HG02763 (cell line): ENCODE results near the gene PSKH1.
"Not testable (repeated sequence)": the region's sequence is repeated elsewhere in the genome, so short reads cannot be mapped to it uniquely, and the experiment has no call there.

Experiments
- ATAC-seq: cut with Tn5 transposase; IDR thresholded peaks from one replicate; pipeline ENCODE4 v1.9.1; 2021; ENCODE audit warnings: mild to moderate bottlenecking, moderate library complexity; ENCODE audit not compliant: unreplicated experiment

The PSKH1 gene

DNA sequence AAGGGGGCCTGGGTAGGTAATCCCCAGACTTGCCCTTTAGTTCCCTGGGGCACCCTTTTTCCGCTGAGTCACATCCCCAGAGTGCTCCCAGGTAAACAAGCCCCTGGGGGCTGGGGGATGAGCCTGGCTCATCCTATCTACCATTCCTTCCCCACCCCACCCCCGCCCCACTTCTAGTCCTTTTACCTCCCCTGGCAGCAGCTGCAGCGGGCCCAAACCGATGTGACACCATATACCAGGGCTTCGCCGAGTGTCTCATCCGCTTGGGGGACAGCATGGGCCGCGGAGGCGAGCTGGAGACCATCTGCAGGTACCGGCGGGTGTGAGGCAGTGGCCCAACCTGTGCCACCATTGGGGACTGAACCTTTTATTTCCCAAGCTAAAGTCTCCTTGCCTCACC, 7.5 kb upstream of the PSKH1 start:
- no peak for ATAC-seq

DNA sequence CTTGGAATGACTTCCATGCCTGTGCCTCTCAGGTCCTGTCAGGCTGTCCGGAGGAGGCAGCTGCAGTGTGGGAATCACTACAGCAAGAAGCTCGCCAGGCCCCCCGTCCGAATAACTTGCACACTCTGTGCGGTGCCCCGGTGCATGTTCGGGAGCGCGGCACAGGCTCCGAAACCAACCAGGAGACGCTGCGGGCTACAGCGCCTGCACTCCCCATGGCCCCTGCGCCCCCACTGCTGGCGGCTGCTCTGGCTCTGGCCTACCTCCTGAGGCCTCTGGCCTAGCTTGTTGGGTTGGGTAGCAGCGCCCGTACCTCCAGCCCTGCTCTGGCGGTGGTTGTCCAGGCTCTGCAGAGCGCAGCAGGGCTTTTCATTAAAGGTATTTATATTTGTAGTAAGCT, 7.1 kb upstream of the PSKH1 start:
- no peak for ATAC-seq

DNA sequence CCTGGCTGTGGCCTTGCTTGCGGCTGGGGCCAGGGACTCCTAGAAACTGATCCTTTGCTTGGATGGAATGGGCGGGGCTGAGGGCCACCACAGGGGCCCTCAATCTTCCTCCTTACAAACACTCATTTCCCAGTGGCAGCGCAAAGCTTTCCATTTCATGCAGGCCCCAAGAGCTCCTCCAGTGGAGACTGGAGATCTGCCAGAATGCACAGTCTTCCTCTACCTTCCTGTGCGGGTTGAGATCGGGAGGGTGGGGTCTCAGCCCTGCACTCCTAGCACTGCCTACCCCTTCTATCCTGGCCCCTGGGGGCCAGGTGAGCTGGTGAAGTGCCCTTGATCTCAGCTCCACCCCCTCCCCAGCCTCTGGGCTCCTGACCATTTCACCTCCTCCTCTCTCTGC, 6.7 kb upstream of the PSKH1 start:
- no peak for ATAC-seq

GRCh38 chr16:67888331-67888730, 4.7 kb upstream of the PSKH1 start:
- ATAC-seq: no peak

- no peak for ATAC-seq
These were observed 679 bp upstream of the PSKH1 start for GRCh38 chr16:67892375-67892774.

GRCh38 chr16:67893743-67894399, 817 bp downstream of the PSKH1 start:
- no peak for ATAC-seq

DNA sequence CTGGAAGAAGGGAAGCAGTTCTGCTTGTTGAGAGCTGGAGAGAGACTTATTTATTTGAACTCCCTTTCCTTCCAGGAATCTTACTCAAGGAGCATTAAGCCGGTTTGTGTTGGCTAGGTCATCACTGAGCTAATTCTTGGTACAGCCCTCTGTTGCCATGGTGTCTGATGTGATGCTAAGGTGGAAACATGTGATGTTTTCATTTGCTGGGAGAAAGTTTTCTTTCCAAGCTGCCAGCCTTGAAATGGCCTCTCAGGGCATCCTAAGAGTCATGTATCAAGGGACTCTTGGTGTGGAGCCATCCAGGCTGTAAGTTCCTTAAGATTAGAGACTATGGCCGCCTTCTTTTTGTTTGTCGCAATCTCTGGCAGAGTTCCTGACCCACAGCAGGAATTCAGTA, 4.2 kb downstream of the PSKH1 start:
- ATAC-seq: no peak

GRCh38 chr16:67901734-67902133, 8.7 kb downstream of the PSKH1 start:
- ATAC-seq: no peak

DNA sequence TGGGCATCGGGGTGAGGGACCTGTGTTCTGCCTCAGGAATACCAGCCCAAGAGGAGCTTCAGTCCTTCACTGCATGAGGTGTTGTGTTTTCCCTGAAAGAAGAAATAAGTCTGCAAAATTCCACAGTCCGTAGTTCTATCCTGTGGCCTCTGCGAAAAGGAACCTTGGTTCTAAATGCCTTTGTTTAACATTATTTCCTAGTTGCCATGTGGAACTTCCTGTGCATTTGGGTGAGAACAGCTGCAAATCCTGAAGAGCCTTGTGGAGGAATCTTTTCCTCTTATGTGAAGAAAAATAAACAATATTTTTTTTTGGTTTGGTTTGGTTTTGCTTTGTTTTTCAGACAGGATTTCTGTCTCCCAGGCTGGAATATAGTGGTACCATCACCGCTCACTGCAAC, 9.8 kb downstream of the PSKH1 start:
- ATAC-seq: no peak

DNA sequence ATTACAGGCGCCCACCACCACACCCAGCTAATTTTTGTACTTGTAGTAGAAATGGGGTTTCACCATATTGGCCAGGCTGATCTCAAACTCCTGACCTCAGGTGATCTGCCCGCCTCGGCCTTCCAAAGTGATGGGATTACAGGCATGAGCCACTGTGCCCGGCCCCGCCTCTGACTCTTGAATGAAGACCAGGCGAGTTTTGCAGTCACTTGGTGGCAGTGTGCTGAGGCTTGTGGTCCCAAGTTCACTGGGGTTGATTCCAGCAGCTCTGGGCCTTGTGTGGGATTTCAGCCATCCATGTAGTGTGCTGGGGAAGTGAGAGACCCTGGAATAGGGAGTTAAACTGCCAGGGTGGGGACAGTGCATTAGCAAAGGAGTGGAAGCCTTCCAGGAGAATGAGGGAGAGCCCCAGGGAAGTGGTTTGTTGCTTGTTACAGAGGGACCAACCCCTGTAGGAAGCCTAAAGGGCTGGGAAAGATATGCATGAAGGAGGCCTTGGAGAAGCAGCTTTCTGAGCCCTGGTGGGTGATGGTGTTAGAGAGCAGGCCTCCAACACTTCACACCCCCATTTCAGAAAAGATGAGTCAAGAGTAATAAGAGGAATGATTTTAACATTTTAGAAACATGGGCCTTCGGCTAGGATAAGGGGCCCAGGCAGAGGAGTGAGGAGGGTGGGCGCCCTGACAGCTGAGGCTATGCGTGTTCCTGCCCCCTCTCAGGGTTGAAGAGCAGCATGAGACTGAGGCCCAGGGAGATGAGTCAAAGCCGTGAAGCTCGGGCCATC, 14.5 kb downstream of the PSKH1 start:
- no peak for ATAC-seq

DNA sequence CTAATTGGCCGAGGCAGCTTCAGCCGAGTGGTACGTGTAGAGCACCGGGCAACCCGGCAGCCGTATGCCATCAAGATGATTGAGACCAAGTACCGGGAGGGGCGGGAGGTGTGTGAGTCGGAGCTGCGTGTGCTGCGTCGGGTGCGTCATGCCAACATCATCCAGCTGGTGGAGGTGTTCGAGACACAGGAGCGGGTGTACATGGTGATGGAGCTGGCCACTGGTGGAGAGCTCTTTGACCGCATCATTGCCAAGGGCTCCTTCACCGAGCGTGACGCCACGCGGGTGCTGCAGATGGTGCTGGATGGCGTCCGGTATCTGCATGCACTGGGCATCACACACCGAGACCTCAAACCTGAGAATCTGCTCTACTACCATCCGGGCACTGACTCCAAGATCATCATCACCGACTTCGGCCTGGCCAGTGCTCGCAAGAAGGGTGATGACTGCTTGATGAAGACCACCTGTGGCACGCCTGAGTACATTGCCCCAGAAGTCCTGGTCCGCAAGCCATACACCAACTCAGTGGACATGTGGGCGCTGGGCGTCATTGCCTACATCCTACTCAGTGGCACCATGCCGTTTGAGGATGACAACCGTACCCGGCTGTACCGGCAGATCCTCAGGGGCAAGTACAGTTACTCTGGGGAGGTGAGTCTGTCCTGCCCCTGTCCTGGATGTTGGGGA, 16.1 kb downstream of the PSKH1 start:
- ATAC-seq: no peak

DNA sequence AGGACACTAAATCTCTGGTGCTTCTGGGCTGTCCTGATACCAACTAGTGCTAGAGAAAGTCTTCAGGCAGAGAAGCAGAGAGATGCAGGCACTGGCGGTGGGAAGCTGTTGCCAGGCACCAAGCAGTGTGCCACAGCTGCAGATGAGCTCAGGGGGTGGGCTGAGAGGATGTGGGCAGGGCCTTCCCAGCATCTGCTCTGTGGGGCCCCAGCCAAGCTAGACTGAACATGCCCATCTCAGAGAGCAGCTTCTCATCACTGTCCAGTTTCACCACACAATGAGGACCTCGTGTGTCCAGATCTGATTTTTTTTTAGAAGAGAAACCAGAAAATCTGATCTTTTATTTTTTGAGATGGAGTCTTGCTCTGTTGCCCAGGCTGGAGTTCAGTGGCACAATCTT, 17.1 kb downstream of the PSKH1 start:
- no peak for ATAC-seq

DNA sequence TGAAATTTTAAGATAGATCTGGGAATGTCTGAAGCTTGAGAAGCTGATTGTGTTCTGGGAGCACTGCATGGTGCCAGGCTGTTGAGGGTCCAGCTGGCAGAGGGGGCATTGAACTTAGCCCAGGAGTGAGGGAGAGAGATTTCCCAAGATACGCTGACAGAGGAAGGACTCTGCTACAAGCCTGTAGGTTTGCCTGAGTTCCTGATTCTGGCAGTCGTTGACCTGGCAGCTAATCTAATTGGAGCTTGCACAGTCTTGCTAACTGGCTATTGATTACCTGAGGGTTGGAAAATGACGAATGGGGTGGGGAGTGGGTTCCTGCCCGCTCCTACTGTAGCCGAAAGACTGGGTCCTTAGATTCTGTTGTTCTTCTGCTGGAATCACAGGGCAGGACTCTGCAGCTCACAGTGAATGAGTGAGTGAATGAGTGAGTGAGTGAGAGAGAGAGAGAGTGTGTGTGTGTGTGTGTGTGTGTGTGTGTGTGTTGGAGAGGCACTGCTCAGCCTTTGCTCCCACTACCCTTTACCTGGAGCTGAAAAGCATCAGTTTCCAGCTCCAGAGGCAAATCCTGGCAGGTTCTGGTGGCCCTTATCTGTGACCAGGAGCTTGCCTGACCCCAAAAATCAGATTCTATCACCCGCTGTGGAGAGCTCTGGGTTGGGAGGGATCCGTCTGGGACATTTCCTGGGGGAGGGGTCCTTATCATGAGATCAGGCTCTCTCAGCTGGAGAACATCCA, 21.9 kb downstream of the PSKH1 start:
- no peak for ATAC-seq

GRCh38 chr16:67915496-67915769, 22.4 kb downstream of the PSKH1 start:
- ATAC-seq: not testable (repeated sequence)

DNA sequence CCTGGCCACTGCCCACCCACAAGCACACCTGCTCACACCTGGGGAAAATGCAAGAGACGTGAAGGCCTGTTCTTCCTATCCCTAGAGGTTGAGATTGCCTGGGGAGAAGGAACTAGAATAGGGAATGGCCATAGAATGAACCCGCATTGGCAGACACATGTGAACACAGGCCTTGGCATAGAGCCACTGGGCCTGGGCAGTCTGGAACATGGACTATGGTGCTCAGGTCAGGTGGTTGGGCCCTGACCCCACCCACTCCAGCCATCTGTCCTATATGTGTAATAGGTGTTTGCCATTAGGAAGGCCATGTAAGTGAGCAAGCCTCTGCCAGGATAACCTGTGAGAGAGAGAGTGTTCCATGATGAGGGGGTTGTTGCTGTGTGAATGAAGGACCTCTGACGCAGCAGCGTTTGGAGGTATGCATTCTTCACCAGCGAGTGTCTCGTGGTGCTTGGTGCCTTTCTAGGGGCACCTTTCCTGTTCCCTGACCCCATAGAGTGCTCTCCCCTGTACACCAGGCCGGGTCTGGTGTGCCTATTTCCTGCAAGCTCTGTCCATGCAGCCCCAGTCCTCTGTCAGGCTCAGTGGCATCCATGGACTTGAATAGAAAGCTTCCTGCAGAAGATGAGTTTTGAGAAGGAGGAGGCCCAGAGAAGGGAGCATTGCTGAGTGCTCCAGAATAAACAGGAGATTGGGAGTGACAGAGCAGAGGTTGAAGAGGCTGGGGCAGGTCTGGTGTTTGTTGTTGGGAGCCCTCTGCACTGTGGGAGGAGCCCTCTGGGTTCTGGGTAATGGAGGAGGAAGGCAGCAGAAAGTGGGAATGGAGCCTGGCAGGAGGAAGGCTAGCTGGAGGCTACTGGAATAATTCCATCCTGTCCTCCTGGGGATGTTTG, 23.0 kb downstream of the PSKH1 start:
- no peak for ATAC-seq

DNA sequence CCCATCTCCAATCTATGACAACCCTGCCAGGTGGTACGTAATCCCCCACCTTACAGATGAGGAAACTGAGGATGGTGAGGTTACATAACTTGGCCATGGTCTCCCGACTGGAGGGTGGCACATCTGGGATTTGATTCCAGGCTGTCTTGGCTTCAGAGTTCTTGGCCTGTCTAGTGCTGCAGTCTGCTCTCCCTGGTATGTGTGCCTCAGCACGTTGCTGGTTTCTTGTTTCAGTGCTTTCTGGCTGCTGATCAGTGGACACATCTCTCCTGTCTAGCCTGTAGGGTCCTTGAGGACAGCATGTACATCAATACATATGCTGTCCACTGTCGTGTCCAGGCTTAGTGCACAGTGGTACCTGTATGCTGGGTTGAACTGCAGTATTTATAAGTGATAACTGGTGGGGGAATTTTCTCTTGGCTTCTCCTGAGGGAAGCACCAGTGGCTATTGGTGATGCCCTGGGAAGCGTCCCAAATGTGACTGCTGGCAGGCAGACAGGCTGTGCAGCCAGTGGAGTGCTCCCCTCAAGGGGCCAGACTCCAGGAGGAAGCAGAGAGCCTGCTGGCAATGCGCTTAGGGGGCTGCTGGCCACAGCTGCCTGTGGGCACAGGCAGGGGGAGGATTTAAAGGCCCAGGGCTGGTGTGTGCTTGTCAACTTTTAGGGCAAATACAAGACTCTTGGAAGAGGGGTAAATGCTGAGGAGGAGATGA, 24.2 kb downstream of the PSKH1 start:
- ATAC-seq: no peak

DNA sequence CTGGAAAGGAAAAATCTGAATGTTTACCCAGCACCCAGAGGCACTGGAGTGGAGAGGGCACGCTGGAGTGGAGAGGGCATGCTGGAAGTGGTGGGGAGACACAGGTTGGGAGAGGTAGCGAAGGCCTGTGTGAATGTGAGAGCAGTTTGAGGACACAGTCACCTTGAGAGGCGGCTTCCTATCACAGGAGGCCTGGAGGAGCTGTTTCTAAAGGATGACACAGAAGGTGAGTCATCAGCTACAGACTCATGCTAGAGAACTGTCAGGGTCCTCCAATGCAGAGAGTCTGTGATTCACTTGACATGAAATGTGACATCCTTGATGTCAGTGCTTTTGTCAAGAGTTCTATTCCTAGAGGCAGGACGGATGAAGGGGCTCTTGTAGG, 24.8 kb downstream of the PSKH1 start:
- no peak for ATAC-seq

DNA sequence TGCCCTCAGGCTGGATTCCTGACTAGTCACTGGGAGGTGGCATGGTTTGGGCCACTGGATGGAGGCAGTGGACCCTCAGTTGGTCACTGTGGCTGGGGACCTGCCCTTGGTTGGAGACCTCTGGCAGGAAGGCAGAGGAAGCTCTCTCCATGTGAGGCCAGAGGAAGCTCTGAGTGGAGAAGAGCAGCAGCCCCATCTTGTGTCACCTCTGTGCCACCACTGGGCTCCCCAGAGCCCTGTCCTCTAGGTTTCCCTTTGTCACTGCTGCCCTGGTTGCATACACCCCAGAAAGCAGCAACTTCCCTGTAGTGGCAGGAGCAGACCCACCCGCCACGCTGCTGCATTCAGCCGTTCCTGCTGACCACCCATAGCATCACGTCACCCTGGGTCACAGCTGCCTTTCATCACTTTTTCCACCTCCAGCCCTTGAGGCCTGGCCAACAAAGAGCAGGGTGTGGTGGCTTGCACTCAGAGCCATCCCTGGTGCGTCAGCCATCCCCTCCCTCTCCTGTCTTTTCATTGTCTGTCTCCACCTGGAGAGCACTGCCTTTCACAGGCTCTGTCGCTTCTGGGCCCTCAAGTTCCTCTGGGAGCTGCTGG, 26.7 kb downstream of the PSKH1 start:
- no peak for ATAC-seq

DNA sequence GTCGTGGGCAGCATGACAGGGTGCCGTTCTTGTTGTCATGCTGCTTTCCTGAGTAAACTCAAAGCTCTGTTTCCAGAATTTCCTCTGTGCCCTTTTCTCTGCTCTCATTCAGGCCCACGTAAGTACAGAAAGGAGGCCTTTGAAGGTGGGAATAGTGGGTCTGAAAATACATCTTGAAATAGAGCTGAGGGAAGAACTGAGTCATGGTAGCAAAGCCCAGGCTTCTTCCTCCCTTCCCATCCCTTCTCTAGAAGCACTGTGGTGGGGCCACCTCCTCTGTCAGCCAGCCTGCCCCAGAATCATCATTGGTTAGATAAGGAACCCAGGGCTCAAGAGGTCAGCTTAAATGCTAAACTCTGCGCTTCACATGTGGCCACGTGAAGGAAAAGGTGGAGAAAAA, 29.2 kb downstream of the PSKH1 start:
- ATAC-seq: no peak

- no peak for ATAC-seq
These were observed 29.7 kb downstream of the PSKH1 start for GRCh38 chr16:67922740-67923139.
